Stomach smooth muscle (tissue), 2 donors: Measurements from ENCODE around the gene UACA.

ENCODE experiments used
- H3K27ac ChIP-seq: one replicate; pipeline ENCODE4 v1.7.0; 2013; ENCODE audit warnings: mild to moderate bottlenecking, low read length, inconsistent platforms
- H3K27me3 ChIP-seq, 2 donors: one replicate each; pipeline ENCODE4 v1.7.0; 2013; ENCODE audit warnings: low read length in 2 of 2; ENCODE audit not compliant: insufficient read depth in 2 of 2, control insufficient read depth in 1 of 2
- H3K36me3 ChIP-seq, 2 donors: one replicate each; pipeline ENCODE4 v1.7.0; 2013; ENCODE audit warnings: low read length in 2 of 2; ENCODE audit not compliant: control insufficient read depth in 2 of 2, insufficient read depth in 2 of 2
- H3K4me1 ChIP-seq: one replicate; pipeline ENCODE4 v1.7.0; 2013; ENCODE audit warnings: low read length; ENCODE audit not compliant: control insufficient read depth, insufficient read depth
- H3K4me3 ChIP-seq, 2 donors: one replicate each; pipeline ENCODE4 v1.7.0; 2013; ENCODE audit warnings: low read length in 2 of 2
- H3K9ac ChIP-seq, 2 donors: one replicate each; pipeline ENCODE4 v1.7.0; 2013; ENCODE audit warnings: low read length in 2 of 2, mild to moderate bottlenecking in 1 of 2
- H3K9me3 ChIP-seq, 2 donors: one replicate each; pipeline ENCODE4 v1.7.0; 2013; ENCODE audit warnings: low read length in 2 of 2; ENCODE audit not compliant: control insufficient read depth in 2 of 2
- donor health status: healthy.
- donor health status: Pancreatic carcinoma.

The UACA gene

GRCh38 chr15:70610541-70610940 is 152.8 kb downstream of the UACA start:
- Histone ChIP-seq H3K27me3 (no peaks in the 10 kb centered on the region), H3K4me3 (no peak overlapping the region), H3K4me1 (peaks cover 9% of the 10 kb centered on the region), H3K9ac (no peak overlapping the region), H3K9me3 (peaks cover 0 to 2% of the 10 kb centered on the region in 2 donors), H3K36me3 (no peaks in the 10 kb centered on the region), H3K27ac (no peak overlapping the region)

- H3K36me3 ChIP-seq = no peaks in the 10 kb centered on the region
- H3K9ac ChIP-seq = no peak overlapping the region
- no peak overlapping the region for H3K4me3 ChIP-seq
- H3K9me3 ChIP-seq = peaks cover 0 to 2% of the 10 kb centered on the region in 2 donors
- H3K27me3 ChIP-seq = no peaks in the 10 kb centered on the region
- H3K27ac ChIP-seq = no peak overlapping the region
- H3K4me1 ChIP-seq = peaks cover 15% of the 10 kb centered on the region
These were observed 153.5 kb downstream of the UACA start for GRCh38 chr15:70609889-70610288.

- Histone ChIP-seq H3K4me1 (peaks cover 22% of the 10 kb centered on the region), H3K27ac (no peak overlapping the region)
These were observed 155.2 kb downstream of the UACA start for GRCh38 chr15:70608144-70608543.

GRCh38 chr15:70605606-70606410 is 157.6 kb downstream of the UACA start:
- H3K4me1 ChIP-seq = peaks cover 22% of the 10 kb centered on the region
- H3K27ac ChIP-seq = no peak overlapping the region
- H3K9ac ChIP-seq = no peak overlapping the region
- H3K27me3 ChIP-seq = no peaks in the 10 kb centered on the region
- H3K9me3 ChIP-seq = no peaks in the 10 kb centered on the region
- H3K4me3 ChIP-seq = no peak overlapping the region
- H3K36me3 ChIP-seq = no peaks in the 10 kb centered on the region

More at GRCh38 chr15:70608144-70608543, 155.2 kb downstream of the UACA start:
- no peak overlapping the region for H3K4me3 ChIP-seq
- no peak overlapping the region for H3K9ac ChIP-seq
- H3K27me3 ChIP-seq = no peaks in the 10 kb centered on the region
- no peaks in the 10 kb centered on the region for H3K36me3 ChIP-seq
- H3K9me3 ChIP-seq = peaks cover 0 to 2% of the 10 kb centered on the region in 2 donors

GRCh38 chr15:70604666-70605315 is 158.6 kb downstream of the UACA start:
- H3K27ac ChIP-seq = peak overlapping the region; percentile 46

More at GRCh38 chr15:70604666-70605315, 158.6 kb downstream of the UACA start:
- Histone ChIP-seq H3K9me3 (no peaks in the 10 kb centered on the region), H3K27me3 (no peaks in the 10 kb centered on the region), H3K9ac (peak overlapping the region; percentile 1 to 42), H3K4me3 (peak overlapping the region in 1 of 2 donors; percentile 44), H3K4me1 (peaks cover 22% of the 10 kb centered on the region), H3K36me3 (no peaks in the 10 kb centered on the region)
